ENCODE results near the gene RAD51B.

- no peak for TF ChIP-seq CTCF (IDR thresholded peaks at IDR 0.05)
- no peak for TF ChIP-seq POLR2A (IDR thresholded peaks at IDR 0.05)
- TF ChIP-seq POLR2AphosphoS5 (IDR thresholded peaks at IDR 0.05): no peak
Observed at GRCh38 chr14:68208626-68209317, 389.2 kb downstream of the RAD51B start.
